GM18870 (cell line): Measurements from ENCODE around the gene RERE.
"Not testable (repeated sequence)": the region's sequence is repeated elsewhere in the genome, so short reads cannot be mapped to it uniquely, and the experiment has no call there.

Experiments
- ATAC-seq: cut with Tn5 transposase; IDR thresholded peaks from one replicate; pipeline ENCODE4 v1.9.1; 2021; ENCODE audit warnings: moderate library complexity; ENCODE audit not compliant: unreplicated experiment

Gene RERE

DNA sequence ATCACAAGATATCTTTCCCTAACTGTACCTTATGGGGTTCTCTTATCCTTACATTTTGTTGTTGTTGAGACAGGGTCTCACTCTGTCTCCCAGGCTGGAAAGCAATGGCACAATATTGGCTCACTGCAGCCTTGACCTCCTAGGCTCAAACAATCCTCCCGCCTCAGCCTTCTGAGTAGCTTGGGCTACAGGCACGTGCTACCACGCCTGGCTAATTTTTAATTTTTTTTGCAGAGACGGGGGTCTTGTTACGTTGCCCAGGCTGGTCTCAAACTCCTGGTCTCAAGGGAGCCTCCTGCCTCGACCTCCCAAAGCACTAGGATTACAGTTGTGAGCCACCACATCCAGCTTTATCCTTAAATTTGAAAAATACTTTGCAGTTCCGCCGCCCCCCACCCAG lies 10.4 kb downstream of the RERE start:
- ATAC-seq, result no peak

DNA sequence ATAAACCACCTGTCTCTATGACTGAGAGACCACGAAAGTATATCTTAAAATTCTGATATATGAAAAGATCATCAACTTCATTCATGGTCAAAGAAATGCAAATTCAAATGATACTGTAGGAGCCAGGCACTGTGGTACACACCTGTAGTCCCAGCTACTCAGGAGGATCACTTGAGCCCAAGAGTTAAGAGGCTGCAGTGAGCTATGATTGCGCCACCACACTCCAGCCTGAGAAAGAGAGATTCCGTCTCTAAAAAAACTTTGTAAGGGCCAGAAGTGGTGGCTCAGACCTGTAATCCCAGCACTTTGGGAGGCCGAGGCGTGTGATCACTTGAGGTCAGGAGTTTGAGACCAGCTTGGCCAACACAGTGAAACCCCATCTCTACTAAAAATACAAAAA lies 17.0 kb downstream of the RERE start:
- ATAC-seq, result no peak

DNA sequence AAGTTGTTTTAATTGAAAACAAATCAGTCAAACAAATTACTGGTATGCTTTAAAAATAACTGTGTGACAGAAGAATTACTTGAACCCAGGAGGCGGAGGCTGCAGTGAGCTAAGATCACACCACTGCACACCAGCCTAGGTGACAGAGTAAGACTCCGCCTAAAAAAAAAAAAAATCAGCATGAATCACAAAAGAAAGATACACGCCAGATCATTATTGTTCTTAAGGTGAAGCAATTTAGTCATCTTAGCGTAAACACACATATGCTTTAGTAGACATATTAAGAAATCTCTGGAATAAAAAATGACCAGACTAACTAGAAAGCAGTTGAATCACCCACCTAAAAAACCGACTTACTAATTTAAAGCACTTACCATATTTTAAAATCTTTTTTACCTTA lies 20.2 kb downstream of the RERE start:
- no peak for ATAC-seq

DNA sequence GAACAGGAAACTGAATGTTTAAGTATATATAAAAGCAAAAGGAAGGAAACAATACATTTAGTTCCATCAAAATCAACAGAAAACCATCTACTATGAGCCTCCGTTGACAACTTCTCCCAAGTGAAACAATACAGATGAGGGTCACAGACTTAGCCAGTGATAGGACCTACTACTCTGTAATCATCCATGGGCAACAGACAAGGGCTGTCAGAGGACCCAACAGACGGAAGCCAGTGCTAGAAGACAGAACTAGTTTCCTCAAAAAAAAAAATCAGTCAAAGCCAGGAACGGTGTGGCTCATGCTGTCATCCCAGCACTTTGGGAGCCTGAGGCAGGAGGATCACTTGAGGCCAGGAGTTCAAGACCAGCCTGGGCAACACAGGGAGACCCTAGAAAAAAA lies 20.6 kb downstream of the RERE start:
- ATAC-seq, result no peak

DNA sequence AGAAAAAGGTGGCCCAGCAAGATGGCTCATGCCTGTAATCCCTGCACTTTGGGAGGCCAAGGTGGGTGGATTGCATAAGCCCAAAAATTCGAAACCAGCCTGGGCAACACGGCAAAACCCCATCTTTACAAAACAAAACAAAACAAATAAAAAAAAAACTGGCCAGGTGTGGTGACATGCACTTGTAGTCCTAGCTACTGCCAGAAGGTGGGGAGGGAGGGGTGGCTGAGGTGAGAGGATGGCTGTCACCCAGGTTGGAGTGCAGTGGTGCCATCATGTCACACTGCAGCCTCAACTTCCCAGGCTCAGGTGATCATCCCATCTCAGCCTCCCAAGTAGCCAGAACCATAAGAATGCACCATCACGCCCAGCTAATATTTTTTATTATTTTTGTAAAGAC lies 22.8 kb downstream of the RERE start:
- no peak for ATAC-seq

DNA sequence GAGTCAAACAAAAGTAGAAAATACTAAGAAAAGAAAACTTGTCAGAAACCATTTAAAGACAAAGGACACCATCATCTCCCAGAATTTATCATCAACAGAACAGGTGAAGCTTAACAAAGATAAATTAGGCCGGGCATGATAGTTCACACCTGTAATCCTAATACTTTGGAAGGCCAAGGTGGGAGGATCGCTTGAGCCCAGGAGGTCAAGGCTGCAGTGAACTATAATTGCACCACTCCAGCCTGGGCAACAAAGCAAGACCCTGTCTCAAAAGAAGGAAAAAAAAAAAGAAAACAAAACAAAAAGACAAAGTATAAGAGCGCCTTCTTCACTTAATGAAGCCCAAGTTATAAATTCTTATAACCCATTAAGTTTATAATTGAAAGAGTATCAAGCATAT lies 25.6 kb downstream of the RERE start:
- ATAC-seq, result no peak

DNA sequence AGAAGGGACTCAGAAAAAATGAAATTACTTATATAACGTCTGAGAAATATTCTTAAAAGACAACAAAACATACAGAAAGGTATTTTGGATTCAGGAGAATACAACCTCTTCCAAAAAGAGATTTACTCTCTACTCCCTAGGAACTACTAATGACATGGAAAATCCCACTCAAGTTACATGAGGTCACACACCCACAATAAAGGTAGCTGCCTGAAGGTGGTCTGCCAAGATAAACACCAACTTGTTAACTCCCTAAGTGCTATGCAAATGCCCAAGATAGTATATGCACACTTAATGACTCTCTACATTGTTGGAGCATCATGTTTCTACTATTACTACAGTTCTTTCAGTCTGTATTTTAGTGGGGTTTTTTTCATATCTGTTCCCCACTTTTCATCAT lies 26.5 kb downstream of the RERE start:
- ATAC-seq, result no peak

DNA sequence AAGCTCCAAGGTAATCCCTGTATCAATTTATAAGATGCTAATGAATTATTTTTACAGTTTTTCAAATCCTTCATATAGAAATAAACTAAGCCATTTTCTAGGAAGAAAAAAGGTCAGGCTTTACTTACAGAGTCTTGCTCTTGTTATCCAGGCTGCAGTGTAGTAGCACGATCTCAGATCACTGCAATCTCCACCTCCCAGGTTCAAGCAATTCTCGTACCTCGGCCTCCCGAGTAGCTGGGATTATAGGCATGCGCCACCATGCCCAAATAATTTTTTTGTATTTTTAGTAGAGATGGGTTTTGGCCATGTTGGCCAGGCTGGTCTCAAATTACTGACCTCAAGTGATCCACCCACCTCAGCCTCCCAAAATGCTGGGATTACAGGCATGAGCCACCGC lies 27.0 kb downstream of the RERE start:
- ATAC-seq, result no peak

DNA sequence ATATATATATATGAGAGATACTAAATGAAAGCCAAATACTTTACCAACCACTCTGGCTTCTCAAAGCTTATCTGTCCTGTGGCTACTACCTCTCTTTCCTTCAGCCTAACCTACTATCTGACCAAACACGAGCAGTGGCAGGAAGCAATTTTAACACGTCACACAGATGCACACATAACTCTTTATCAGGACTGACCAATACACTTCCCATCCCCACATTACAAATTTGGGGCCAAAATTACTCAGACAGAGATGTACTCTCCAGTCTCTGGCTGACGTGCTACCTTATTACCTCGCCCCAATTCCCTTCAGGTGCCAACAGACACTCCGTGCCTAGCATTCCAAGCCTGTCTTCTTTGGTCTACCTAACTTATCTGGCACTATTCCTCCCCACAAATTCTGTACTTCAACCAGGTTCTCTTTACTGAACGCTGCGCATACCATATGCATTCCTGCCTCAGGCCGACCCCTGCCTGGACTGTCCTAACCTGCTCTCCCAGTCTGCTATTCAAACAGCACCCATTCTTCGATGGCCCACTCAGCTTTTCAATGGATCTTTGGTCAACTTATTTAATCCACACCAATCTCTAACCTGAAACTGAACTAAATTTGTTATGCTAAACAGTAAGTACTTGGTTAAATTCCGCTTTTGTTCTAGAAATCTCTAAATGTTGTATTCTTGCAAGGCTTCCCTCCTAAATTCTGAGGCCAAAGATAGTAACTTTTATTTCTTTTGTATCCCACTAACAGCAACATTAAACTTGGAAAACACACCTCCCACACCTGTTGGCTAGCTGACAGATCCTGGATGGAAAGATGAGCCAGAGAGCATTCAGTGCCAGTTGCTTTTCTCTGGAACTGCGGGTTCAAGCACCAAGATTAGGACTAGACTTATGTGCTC lies 27.9 kb downstream of the RERE start:
- ATAC-seq, result no peak

DNA sequence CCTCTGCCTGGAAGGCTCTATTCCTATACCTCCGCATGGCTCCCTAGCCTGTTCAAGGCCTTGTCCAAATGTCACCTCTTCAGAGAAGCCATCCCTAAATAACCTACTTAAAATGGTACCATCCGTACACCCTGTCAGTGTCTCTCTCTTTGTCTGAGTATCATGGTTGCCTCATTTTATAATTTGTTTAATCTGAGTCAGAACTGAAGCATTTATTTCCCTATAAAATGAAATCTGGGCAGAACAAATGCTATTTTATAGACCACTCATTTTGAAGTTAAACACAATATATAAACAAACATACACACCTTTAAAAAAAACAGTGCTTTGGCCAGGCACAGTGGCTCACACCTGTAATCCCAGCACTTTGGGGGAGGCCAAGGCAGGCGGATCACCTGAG lies 30.2 kb downstream of the RERE start:
- no peak for ATAC-seq

DNA sequence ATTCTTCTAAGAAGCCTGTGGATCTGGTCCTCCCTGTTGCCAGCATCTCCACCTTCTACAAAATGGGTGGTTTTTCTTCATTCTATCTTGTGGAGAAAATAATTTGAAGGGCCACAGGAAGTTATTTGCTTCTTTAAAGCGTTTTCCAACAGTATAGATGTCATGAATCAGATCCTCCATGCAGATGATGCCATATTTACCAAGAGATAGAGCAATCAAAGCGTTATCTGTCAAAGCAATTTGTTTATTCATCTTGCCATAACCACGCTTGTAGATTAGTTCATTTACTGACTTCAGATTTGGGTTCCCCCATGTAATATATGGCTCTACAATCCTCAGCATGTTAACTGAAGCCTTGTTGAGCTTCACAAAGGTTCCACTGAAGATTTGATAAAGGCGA lies 31.2 kb downstream of the RERE start:
- not testable (repeated sequence) for ATAC-seq

DNA sequence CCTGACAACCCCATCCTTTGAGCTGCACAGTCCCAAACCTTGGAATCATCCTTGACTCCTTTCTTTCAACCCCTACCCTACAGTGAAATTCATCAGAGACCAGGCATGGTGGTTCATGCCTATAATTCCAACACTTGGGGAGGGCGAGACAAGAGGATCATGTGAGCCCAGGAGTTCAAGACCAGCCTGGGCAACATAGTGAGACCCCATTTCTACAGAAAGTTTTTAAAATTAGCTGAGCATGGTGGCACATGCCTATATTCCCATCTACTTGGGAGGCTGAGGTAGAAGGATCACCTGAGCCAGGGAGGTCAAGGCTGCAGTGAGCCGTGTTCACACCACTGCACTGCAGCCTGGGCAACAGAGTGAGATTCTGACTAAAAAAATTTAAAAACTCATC lies 34.5 kb downstream of the RERE start:
- no peak for ATAC-seq

DNA sequence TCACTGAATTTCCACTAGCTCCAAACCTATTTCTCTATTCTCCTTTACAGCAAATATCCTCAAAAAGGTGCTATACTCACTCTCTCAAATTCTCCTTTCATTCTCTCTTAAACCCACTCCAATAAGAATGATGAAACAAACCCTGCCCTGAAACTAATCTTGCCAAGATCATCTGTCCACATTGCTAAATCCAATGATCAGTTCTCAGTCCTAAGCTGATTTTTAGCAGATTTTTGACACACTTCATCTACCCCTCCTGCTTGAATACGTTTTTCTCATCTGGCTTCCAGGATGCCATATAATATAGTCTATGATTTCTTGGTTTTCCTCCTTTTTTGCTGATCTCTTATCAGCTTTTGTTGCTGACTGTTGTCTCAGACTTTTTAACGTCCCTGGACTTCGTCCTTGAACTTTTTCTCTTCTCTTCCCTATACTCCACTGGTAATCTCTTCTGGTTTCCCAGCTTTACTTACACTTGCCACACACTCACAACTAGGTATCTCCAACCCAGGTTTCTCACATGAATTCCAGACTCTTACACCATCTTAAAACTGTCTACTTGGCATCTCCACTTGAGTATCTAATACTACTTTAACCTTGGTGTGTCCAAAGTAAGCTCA lies 35.3 kb downstream of the RERE start:
- ATAC-seq, result no peak

DNA sequence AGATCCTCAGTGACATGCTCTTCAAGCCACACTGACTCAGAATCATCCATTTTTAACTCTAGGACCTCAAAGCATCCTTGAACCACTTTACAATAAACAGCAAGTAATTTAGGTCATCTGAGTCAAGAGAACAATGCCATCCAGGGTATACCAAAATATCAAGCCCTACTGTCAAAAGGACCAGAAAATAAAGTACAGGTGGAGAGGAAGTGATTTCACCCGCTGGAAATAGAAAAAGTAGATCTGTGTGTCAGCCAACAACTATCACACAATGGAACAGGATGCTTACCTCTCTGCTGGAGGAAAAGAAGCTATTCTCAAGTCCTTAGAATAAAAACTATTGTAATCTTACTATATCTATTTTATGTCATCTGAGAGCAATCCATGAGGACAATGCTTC lies 37.0 kb downstream of the RERE start:
- ATAC-seq, result no peak

DNA sequence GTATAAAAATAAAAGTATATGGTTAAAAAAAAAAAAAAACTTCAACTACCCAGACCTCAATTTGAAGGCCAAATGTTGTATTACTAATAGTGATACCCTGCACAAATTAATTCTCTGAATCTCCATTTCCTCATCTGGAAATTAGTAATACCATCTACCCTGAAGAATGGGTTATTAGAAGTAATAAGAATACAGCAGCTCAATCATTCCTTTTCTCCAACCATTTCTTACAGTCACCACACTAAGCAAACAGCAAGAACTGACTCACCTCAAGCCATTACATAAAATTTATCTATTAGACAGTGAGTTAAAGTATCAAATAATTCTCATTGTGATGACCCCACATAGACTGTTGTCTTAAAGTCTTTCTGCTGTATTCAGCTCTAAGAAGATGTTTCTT lies 39.6 kb downstream of the RERE start:
- ATAC-seq, result no peak

DNA sequence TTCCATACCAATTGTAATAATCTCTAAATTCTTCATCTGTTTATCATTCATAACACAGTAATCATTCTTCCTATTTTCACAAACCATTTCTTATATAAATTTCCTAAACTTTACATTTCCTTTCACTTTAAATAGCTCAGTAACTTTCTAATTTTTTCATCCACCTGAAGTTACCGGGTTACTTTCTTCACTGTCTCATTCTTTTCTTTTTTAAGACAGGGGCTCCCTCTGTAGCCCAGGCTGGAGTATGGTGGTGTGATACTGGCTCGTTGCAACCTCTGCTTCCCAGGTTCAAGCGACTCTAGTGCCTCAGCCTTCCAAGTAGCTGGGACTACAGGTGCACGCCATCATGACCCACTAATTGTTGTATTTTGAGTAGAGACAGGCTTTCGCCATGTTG lies 41.3 kb downstream of the RERE start:
- ATAC-seq, result no peak

DNA sequence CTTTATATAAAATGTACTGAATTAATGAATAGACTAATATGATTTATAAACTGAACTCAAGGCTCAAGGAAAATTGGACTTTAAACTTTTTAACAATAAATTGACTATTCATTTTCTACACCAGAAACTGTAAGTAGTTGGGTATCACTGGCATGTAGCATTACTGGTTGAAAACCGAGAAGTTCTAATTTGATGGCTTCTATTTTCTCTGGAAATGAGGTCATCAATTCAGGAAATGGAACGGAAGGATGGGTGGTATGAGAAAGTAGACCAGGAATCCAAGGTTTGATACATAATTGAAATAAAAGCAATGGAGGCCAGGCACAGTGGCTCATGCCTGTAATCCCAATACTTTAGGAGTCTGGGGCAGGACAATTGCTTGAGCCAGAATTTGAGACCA lies 50.4 kb downstream of the RERE start:
- ATAC-seq, result no peak

DNA sequence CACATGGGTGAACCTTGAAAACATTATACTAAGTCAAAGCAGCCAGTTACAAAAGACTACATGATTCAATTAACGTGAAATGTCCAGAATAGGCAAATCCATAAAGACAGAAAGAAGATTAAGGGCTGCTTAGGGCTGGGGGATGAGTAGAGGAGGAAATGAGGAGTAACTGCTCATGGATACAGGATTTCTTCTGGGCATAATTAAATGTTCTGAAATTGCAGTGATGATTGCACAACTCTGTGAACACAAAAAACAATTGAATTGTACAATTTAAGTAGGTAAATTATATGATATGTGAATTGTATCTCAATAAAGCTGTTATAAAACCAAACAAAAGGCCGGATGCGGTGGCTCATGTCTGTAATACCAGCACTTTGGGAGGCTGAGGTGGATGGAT lies 52.2 kb downstream of the RERE start:
- no peak for ATAC-seq

DNA sequence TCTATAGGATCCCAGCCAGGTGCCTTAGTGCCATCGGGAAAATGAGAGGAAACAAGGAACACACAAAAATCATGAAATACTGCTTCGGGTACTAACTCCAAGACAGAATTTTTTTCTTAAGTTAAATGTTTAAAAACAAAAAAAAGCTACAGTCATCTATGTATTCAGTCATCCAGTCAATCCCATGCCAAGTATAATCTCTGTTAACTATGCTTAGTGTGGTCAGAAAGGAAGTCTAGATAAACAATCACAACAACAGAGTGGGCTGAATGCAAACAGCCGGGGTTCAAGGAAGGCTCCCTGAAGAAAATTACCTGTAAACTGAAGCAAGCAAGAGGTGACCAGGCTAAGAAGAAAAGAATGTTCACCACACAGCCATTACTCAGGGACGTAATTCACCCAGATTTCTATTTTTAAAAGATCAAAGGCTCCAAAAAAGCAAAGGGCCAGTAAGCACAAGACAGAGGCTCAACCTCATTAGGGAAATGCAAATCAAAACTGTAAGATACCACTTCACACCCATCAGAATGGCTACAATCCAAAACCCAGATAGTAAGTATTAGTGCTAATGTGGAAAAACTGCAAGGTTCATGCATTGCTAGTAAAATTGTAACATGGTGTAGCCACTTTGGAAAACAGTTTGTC lies 53.0 kb downstream of the RERE start:
- no peak for ATAC-seq

DNA sequence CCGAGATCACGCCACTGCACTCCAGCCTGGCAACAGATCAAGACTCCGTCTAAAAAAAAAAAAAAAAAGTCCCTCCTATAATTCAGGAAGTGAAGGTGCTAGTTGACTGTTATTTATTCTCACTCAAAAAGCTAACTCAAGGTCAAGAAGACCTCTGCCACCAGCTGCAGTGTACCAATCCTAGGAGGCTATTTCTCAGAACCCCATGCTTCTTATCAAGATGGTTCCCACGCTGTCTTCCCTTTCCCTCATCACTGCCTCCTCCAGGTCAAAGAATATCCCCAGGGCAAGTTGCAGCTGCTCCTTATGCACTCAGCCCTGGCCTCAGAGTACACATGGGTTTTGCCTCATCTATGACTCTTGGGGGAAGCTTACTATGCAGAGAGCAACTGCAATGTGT lies 53.6 kb downstream of the RERE start:
- no peak for ATAC-seq

DNA sequence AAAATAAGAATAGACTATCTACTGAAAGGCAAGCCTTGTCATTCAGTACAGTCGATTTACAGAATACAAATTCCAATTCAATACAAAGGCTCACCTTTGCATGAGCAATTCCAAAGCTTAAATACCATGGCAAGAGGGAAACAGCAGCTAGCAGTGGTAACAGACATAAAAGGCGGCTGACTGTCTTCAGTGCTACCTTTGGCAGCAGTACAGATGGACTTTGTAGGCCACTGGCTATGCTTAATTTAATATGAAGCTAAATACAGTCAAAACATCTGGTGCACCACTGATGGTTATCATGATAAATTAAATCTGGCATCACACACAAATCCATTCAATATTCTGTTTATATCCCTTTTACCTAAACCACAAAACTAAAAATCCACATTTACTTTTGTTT lies 62.4 kb downstream of the RERE start:
- ATAC-seq, result no peak

DNA sequence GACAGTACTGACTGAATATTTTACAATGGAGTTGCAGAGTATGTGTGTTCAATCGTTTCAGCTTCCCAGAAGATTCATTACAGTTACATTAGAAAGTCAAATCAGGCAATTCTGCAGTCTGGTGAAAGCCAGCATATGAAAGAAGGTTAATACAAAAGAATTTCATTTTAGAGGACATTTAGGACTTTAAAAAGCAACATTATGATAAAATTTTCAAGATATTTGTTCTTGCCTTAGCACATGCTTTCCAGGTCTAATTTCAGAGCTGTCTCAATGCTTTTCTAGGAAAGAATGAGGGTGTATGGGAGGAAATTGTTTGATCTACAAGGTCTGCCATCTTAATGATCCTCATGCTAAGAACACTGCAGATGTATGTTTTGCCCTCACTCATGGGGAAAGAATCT lies 63.2 kb downstream of the RERE start:
- ATAC-seq, result no peak
